Endothelial cell of umbilical vein (primary cell): Measurements from ENCODE around the gene EPAS1. TPM values are rescaled to one million over a fixed set of nuclear protein-coding genes. Genes with fewer than 3 reads are reported as not detected.

Source experiments
- BruUV-seq: library from RNA; stranded (reverse); fragments of 400-500 nt; replicated peaks from 2 replicates; lab custom pipeline; 2021; lab: Mats Ljungman, UMichigan
- CTCF ChIA-PET: fragments of 300-600, 350-600 bp; sonication (Branson Sonifier 250); formaldehyde crosslinking; loops from one replicate; lab custom pipeline; 2021; ENCODE audit warnings: antibody characterized with exemption, inconsistent platforms; lab: Charles Lee
- POLR2A ChIA-PET: fragments of 300-600, 350-600 bp; sonication (Branson Sonifier 250); formaldehyde crosslinking; loops from one replicate; lab custom pipeline; 2021; ENCODE audit warnings: antibody characterized with exemption, inconsistent platforms; lab: Charles Lee
- DNase-seq: peaks from one replicate; pipeline ENCODE4 v3.0.0-alpha.2; 2011; ENCODE audit warnings: low read depth, low spot score
- FAIRE-seq: peaks from 2 replicates; lab custom pipeline; 2011; peaks lifted over from hg19 to GRCh38; lab: Jason Lieb, UNC
- H2AFZ ChIP-seq: 2 replicates; pipeline ENCODE4 v1.6.0; 2012; ENCODE audit warnings: low read depth, low read length, control low read depth, inconsistent platforms
- H3K27ac ChIP-seq: 2 replicates; pipeline ENCODE4 v1.5.1; 2011; ENCODE audit warnings: low read depth, mild to moderate bottlenecking, control low read depth, low read length, moderate library complexity; ENCODE audit not compliant: insufficient read depth
- H3K27me3 ChIP-seq, 2 experiments: 2 replicates each; pipeline versions ENCODE4 v1.6.0 to v1.6.1; 2011; ENCODE audit warnings: low read length in 2 of 2, mixed read lengths in 1 of 2; ENCODE audit not compliant: control insufficient read depth in 2 of 2, insufficient read depth in 2 of 2
- H3K36me3 ChIP-seq, 2 experiments: 2 replicates in 1 of 2; 3 replicates in 1 of 2; pipeline ENCODE4 v1.5.1; 2011; ENCODE audit warnings: low read length in 2 of 2, mild to moderate bottlenecking in 1 of 2, moderate library complexity in 1 of 2; ENCODE audit not compliant: control insufficient read depth in 2 of 2, insufficient read depth in 2 of 2; ENCODE audit errors: extremely low read depth in 1 of 2
- H3K4me1 ChIP-seq: 3 replicates; pipeline ENCODE4 v1.5.1; 2011; ENCODE audit warnings: mild to moderate bottlenecking, low read length; ENCODE audit not compliant: control insufficient read depth, insufficient read depth; ENCODE audit errors: extremely low read depth
- H3K4me2 ChIP-seq: 2 replicates; pipeline ENCODE4 v1.6.1; 2011; ENCODE audit warnings: low read length, control low read depth, mixed read lengths; ENCODE audit not compliant: insufficient read depth
- H3K4me3 ChIP-seq, 3 experiments: fragments of 200-600 bp in 1 of 3; sonication (generic), shearing (Covaris generic) in 1 of 3; replicated peaks in 1 of 3; 2 replicates each; pipeline ENCODE4 v1.5.1; 2011 to 2016; ENCODE audit warnings: control low read depth in 3 of 3, low read length in 3 of 3, mild to moderate bottlenecking in 2 of 3, inconsistent platforms in 1 of 3, low read depth in 1 of 3, moderate library complexity in 1 of 3; ENCODE audit not compliant: insufficient read depth in 1 of 3
- H3K79me2 ChIP-seq: 2 replicates; pipeline ENCODE4 v1.6.0; 2012; ENCODE audit warnings: low read length, inconsistent platforms; ENCODE audit not compliant: control insufficient read depth, insufficient read depth
- H3K9ac ChIP-seq: replicated peaks from 2 replicates; pipeline ENCODE3; 2011; ENCODE audit warnings: low read length, control low read depth; ENCODE audit not compliant: insufficient read depth; ENCODE audit errors: extremely low read depth
- H3K9me1 ChIP-seq: replicated peaks from 3 replicates; pipeline ENCODE4 v1.6.0; 2011; ENCODE audit warnings: mild to moderate bottlenecking, low read length; ENCODE audit not compliant: control insufficient read depth, insufficient read depth; ENCODE audit errors: extremely low read depth
- H3K9me3 ChIP-seq: replicated peaks from 2 replicates; pipeline ENCODE4 v1.5.1; 2012; ENCODE audit warnings: low read length, inconsistent platforms; ENCODE audit not compliant: control insufficient read depth, insufficient read depth
- H4K20me1 ChIP-seq: replicated peaks from 2 replicates; pipeline ENCODE3; 2011; ENCODE audit warnings: mild to moderate bottlenecking, low read length; ENCODE audit not compliant: control insufficient read depth, insufficient read depth; ENCODE audit errors: extremely low read depth
- EZH2 ChIP-seq: IDR thresholded peaks from 2 replicates; pipeline ENCODE4 v1.6.1; 2012; ENCODE audit warnings: borderline replicate concordance, low read depth, mild to moderate bottlenecking, moderate library complexity, low read length, inconsistent platforms; ENCODE audit not compliant: severe bottlenecking
- FOS ChIP-seq: IDR thresholded peaks from 2 replicates; pipeline ENCODE4 v1.6.1; 2011; ENCODE audit warnings: mild to moderate bottlenecking, low read length, moderate library complexity, borderline replicate concordance; ENCODE audit not compliant: insufficient read depth
- GATA2 ChIP-seq: IDR thresholded peaks from 2 replicates; pipeline ENCODE4 v1.7.0; 2011; ENCODE audit warnings: low read depth, mild to moderate bottlenecking, moderate library complexity, mixed read lengths, low read length; ENCODE audit not compliant: insufficient read length, insufficient read depth
- JUN ChIP-seq: IDR thresholded peaks from 2 replicates; pipeline ENCODE4 v1.6.1; 2011; ENCODE audit warnings: borderline replicate concordance, low read depth; ENCODE audit not compliant: insufficient read length, insufficient read depth
- MYC ChIP-seq: IDR thresholded peaks from one replicate; pipeline ENCODE4 v1.6.1; 2011; ENCODE audit warnings: mild to moderate bottlenecking, low read depth, low read length
- POLR2A ChIP-seq: IDR thresholded peaks from 2 replicates; pipeline ENCODE4 v1.6.1; 2012; ENCODE audit warnings: low read depth, mild to moderate bottlenecking, control low read depth, low read length
- POLR2AphosphoS5 ChIP-seq: IDR thresholded peaks from 2 replicates; pipeline ENCODE4 v1.6.1; 2012; ENCODE audit warnings: low read depth, mild to moderate bottlenecking, control low read depth, low read length, moderate library complexity; ENCODE audit not compliant: insufficient read depth
- dilution Hi-C: fragments of 300-500 bp; cut with MboI; formaldehyde crosslinking; loops from one replicate; pipeline ENCODE4 v1.15.0; 2019; ENCODE audit warnings: low sequenced_read_pairs; ENCODE audit not compliant: extremely low pct_ligation_motif_present
- intact Hi-C: fragments of 100-400 bp; cut with micrococcal nuclease; formaldehyde crosslinking; loops from one replicate; pipeline ENCODE4 v1.10.0; 2022
- polyA plus RNA-seq, 4 experiments: library from polyadenylated mRNA; depleted of rRNA in 3 of 4; stranded (reverse) in 3 of 4; unstranded in 1 of 4; fragments of >200 nt; gene quantifications; 2 replicates each; pipeline versions ENCODE4 v1.2.1 to v1.2.3, GENCODE V29; 2011 to 2012; ENCODE audit warnings: missing spikeins in 1 of 4
- total RNA-seq: library from RNA; stranded (reverse); gene quantifications from 2 replicates; pipeline ENCODE4 v1.2.3, GENCODE V29; 2021
- TF ChIP-seq, protein P1 (sequence below), 2 donors: IDR thresholded peaks; 1 replicate in 1 of 2; 2 replicates in 1 of 2; pipeline ENCODE4 v1.5.1; 2011; ENCODE audit warnings: low read length in 2 of 2, mild to moderate bottlenecking in 2 of 2, moderate library complexity in 2 of 2, control low read depth in 1 of 2, inconsistent platforms in 1 of 2, low read depth in 1 of 2; ENCODE audit not compliant: insufficient read depth in 1 of 2; ENCODE audit errors: extremely low read depth in 1 of 2
- TF ChIP-seq, protein P2 (sequence below): IDR thresholded peaks from 2 replicates; pipeline ENCODE4 v1.6.1; 2011; ENCODE audit not compliant: insufficient read depth, insufficient read length

EPAS1 gene
- total and polyA plus RNA-seq, 2 donors (not counting 3 experiments of a cell fraction or from before 2014, with no cell fraction given), result 229 to 374 TPM

DNA sequence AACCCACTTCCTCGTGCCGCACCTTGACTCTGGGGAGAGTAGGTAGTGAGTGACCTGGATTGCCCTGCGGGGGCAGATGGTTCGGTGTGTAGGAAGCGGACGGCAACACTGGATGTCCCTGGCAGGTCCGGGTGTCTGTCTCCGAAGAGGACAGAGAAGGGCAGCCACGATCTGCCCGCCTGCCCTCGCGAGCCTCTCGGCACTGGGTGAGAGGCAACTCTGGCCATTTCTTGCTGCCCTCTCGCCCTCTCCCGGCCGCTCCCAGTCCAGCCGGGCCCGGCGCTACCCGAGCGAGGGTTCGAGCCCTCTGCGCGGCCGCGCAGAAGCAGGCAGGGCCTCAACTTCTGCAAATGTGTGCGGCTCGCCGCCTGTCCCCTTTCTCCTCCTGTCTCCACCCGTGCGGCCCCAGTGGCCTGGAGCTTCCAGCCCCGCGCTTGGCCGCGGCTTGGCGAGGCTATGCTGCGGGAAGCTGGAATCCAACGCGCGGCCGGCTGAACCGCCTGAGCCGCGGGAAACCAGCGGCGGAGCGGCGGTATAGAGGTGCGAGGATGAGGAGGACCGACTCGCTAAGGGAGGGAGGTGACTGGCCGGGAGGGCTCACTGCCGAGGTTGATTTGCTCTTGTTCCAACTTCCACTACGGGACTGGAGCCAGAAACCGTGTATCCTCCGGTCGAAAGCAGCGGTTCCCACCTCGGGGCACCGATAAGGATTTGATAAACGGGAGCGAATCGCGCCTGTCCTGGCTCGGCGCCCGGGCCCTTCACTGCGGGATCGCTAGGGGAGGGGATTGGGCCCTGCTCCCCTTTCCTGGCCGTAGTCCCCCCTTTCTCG, 1.5 kb downstream of the EPAS1 start:
- H3K9me3 ChIP-seq, result no peaks in the 10 kb centered on the region
- FAIRE-seq (peak; percentile 82), DNase-seq (peak; percentile 60)
- dilution Hi-C loops (no loop called here), intact Hi-C loops (loop anchor here (1.0 to 5.0 kb wide), 5 partner anchors 17 to 288 kb away; no protein-coding TSS in a partner anchor)
- H3K4me1 ChIP-seq, result peaks cover 37% of the 10 kb centered on the region
- CTCF ChIA-PET, result interaction anchor here (0.8 to 4.7 kb wide), 8 partner anchors 12 to 305 kb away, joined by 3 to 44 read pairs (median 4); no protein-coding TSS in a partner anchor
- no peaks in the 10 kb centered on the region for H3K9me1 ChIP-seq
- H3K36me3 ChIP-seq, result no peaks in the 10 kb centered on the region
- H3K4me2 ChIP-seq, result peak overlapping the region; percentile 82
- POLR2A ChIA-PET, result interaction anchor here (1.4 to 1.8 kb wide), 2 partner anchors 25 to 39 kb away, joined by 6 to 9 read pairs; no protein-coding TSS in a partner anchor
- BruUV-seq, result no TSS peak
- TF ChIP-seq POLR2AphosphoS5 (peak; percentile 27), FOS (no peak), MYC (no peak), JUN (no peak), GATA2 (peak; percentile 59), POLR2A (no peak), EZH2 (no peak)
- TF ChIP-seq, protein P1, sequence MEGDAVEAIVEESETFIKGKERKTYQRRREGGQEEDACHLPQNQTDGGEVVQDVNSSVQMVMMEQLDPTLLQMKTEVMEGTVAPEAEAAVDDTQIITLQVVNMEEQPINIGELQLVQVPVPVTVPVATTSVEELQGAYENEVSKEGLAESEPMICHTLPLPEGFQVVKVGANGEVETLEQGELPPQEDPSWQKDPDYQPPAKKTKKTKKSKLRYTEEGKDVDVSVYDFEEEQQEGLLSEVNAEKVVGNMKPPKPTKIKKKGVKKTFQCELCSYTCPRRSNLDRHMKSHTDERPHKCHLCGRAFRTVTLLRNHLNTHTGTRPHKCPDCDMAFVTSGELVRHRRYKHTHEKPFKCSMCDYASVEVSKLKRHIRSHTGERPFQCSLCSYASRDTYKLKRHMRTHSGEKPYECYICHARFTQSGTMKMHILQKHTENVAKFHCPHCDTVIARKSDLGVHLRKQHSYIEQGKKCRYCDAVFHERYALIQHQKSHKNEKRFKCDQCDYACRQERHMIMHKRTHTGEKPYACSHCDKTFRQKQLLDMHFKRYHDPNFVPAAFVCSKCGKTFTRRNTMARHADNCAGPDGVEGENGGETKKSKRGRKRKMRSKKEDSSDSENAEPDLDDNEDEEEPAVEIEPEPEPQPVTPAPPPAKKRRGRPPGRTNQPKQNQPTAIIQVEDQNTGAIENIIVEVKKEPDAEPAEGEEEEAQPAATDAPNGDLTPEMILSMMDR (IDR thresholded peaks at IDR 0.05; ENCODE audit: extremely low read depth in 1 of 2, insufficient read depth in 1 of 2, low read depth in 1 of 2, low read length in 2 of 2), result peak; percentile 34 to 59
- TF ChIP-seq, protein P2, sequence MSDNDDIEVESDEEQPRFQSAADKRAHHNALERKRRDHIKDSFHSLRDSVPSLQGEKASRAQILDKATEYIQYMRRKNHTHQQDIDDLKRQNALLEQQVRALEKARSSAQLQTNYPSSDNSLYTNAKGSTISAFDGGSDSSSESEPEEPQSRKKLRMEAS, result no peak
- H3K4me3 ChIP-seq, result peak overlapping the region; percentile 64 to 86 (median 66)
- no peaks in the 10 kb centered on the region for H3K27me3 ChIP-seq
- H4K20me1 ChIP-seq, result peaks cover 4% of the 10 kb centered on the region
- H3K9ac ChIP-seq, result peak overlapping the region; percentile 96
- H3K79me2 ChIP-seq, result peaks cover 62% of the 10 kb centered on the region
- peak overlapping the region; percentile 25 for H2AFZ ChIP-seq
- H3K27ac ChIP-seq, result peak overlapping the region; percentile 81
